H9 (cell line): ENCODE data around the gene ZMIZ1. TPM values are rescaled to one million over a fixed set of nuclear protein-coding genes. Genes with fewer than 3 reads are reported as not detected.

ENCODE experiments used
- DNase-seq: peaks from one replicate; pipeline ENCODE4 v3.0.0-alpha.2; 2017
- H2AFZ ChIP-seq: one replicate; pipeline ENCODE4 v1.6.1; 2013; ENCODE audit warnings: mild to moderate bottlenecking, low read length, control low read depth, moderate library complexity
- H2AK5ac ChIP-seq: 2 replicates; pipeline ENCODE4 v1.6.1; 2013; ENCODE audit warnings: low read length, control low read depth, mixed read lengths; ENCODE audit not compliant: insufficient read length
- H2BK120ac ChIP-seq: one replicate; pipeline ENCODE4 v1.6.1; 2013; ENCODE audit warnings: low read depth, mild to moderate bottlenecking, low read length, control low read depth, inconsistent platforms; ENCODE audit not compliant: poor library complexity, severe bottlenecking
- H2BK12ac ChIP-seq: 2 replicates; pipeline ENCODE4 v1.6.1; 2013; ENCODE audit warnings: low read length, control low read depth, mixed read lengths, low read depth; ENCODE audit not compliant: insufficient read length
- H2BK15ac ChIP-seq: 2 replicates; pipeline ENCODE4 v1.6.1; 2013; ENCODE audit warnings: low read depth, low read length, control low read depth
- H2BK20ac ChIP-seq: one replicate; pipeline ENCODE4 v1.6.1; 2013; ENCODE audit warnings: low read depth, mild to moderate bottlenecking, low read length, control low read depth, inconsistent platforms; ENCODE audit not compliant: poor library complexity, severe bottlenecking
- H2BK5ac ChIP-seq: 2 replicates; pipeline ENCODE4 v1.6.1; 2013; ENCODE audit warnings: low read length, control low read depth, mixed read lengths; ENCODE audit not compliant: insufficient read length
- H3K14ac ChIP-seq: 2 replicates; pipeline ENCODE4 v1.6.1; 2013; ENCODE audit warnings: low read length, control low read depth; ENCODE audit not compliant: insufficient read depth
- H3K18ac ChIP-seq: 2 replicates; pipeline ENCODE4 v1.6.1; 2013; ENCODE audit warnings: low read depth, mild to moderate bottlenecking, mixed read lengths, low read length, control low read depth; ENCODE audit not compliant: insufficient read length
- H3K23ac ChIP-seq: 2 replicates; pipeline ENCODE4 v1.6.1; 2013; ENCODE audit warnings: low read length, control low read depth, mixed read lengths, low read depth; ENCODE audit not compliant: insufficient read length
- H3K23me2 ChIP-seq: 2 replicates; pipeline ENCODE4 v1.6.1; 2013; ENCODE audit warnings: low read depth, mild to moderate bottlenecking, mixed read lengths, low read length, control low read depth; ENCODE audit not compliant: insufficient read length, poor library complexity, severe bottlenecking
- H3K27ac ChIP-seq: 2 replicates; pipeline ENCODE4 v1.5.1; 2013; ENCODE audit warnings: low read length, control low read depth, mixed read lengths, low read depth; ENCODE audit not compliant: insufficient read length
- H3K27me3 ChIP-seq: 2 replicates; pipeline ENCODE4 v1.6.1; 2013; ENCODE audit warnings: low read length, control low read depth, inconsistent platforms; ENCODE audit not compliant: insufficient read depth
- H3K4ac ChIP-seq: 2 replicates; pipeline ENCODE4 v1.6.1; 2013; ENCODE audit warnings: low read depth, mild to moderate bottlenecking, control low read depth, inconsistent platforms, low read length, moderate library complexity
- H3K4me1 ChIP-seq: 2 replicates; pipeline ENCODE4 v1.6.1; 2013; ENCODE audit warnings: low read length, control low read depth, inconsistent platforms; ENCODE audit not compliant: insufficient read depth
- H3K4me2 ChIP-seq: 2 replicates; pipeline ENCODE4 v1.6.1; 2013; ENCODE audit warnings: low read length, control low read depth, mixed read lengths; ENCODE audit not compliant: insufficient read length, insufficient read depth
- H3K56ac ChIP-seq: 2 replicates; pipeline ENCODE4 v1.6.1; 2013; ENCODE audit warnings: low read depth, mild to moderate bottlenecking, mixed read lengths, low read length, control low read depth; ENCODE audit not compliant: insufficient read length
- H3K79me1 ChIP-seq: 2 replicates; pipeline ENCODE4 v1.6.1; 2013; ENCODE audit warnings: low read depth, mild to moderate bottlenecking, moderate library complexity, low read length, control low read depth, inconsistent platforms; ENCODE audit not compliant: insufficient read depth, poor library complexity, severe bottlenecking
- H3K79me2 ChIP-seq: 2 replicates; pipeline ENCODE4 v1.6.1; 2013; ENCODE audit warnings: low read length, control low read depth, inconsistent platforms; ENCODE audit not compliant: insufficient read depth
- H3K9ac ChIP-seq: 2 replicates; pipeline ENCODE4 v1.6.1; 2013; ENCODE audit warnings: low read length, control low read depth, mixed read lengths; ENCODE audit not compliant: insufficient read length; ENCODE audit errors: extremely low read depth
- H3K9me3 ChIP-seq: one replicate; pipeline ENCODE4 v1.6.1; 2013; ENCODE audit warnings: low read depth, low read length, inconsistent platforms; ENCODE audit not compliant: control insufficient read depth
- H3T11ph ChIP-seq: one replicate; pipeline ENCODE4 v1.6.1; 2013; ENCODE audit warnings: mild to moderate bottlenecking, low read length, control low read depth, inconsistent platforms
- H4K20me1 ChIP-seq: one replicate; pipeline ENCODE4 v1.6.1; 2013; ENCODE audit not compliant: control insufficient read depth, insufficient read length, insufficient read depth
- H4K5ac ChIP-seq: 2 replicates; pipeline ENCODE4 v1.6.1; 2013; ENCODE audit warnings: low read depth, mild to moderate bottlenecking, mixed read lengths, low read length, control low read depth; ENCODE audit not compliant: insufficient read length
- H4K8ac ChIP-seq: replicated peaks from 2 replicates; pipeline ENCODE4 v1.6.1; 2013; ENCODE audit warnings: low read length, control low read depth, mixed read lengths, low read depth; ENCODE audit not compliant: insufficient read length
- H4K91ac ChIP-seq: 2 replicates; pipeline ENCODE4 v1.6.1; 2013; ENCODE audit warnings: low read depth, mild to moderate bottlenecking, moderate library complexity, mixed read lengths, low read length, control low read depth; ENCODE audit not compliant: insufficient read length
- H3K27ac Mint-ChIP-seq, 3 experiments: 2 replicates in 2 of 3; 3 replicates in 1 of 3; pipeline ENCODE4 v1.8.0; 2020 to 2021; ENCODE audit warnings: mixed read lengths in 3 of 3, mild to moderate bottlenecking in 1 of 3, moderate library complexity in 1 of 3
- H3K27me3 Mint-ChIP-seq: 2 replicates; pipeline ENCODE4 v1.8.0; 2021; ENCODE audit warnings: low read depth, mild to moderate bottlenecking, moderate library complexity, mixed read lengths
- H3K36me3 Mint-ChIP-seq, 3 experiments: 2 replicates in 2 of 3; 3 replicates in 1 of 3; pipeline ENCODE4 v1.8.0; 2020 to 2021; ENCODE audit warnings: low read depth in 3 of 3, mixed read lengths in 3 of 3; ENCODE audit not compliant: insufficient read depth in 1 of 3
- H3K4me1 Mint-ChIP-seq, 2 experiments: 2 replicates each; pipeline ENCODE4 v1.8.0; 2020; ENCODE audit warnings: mixed read lengths in 2 of 2
- H3K4me3 Mint-ChIP-seq, 2 experiments: 2 replicates in 1 of 2; 3 replicates in 1 of 2; pipeline ENCODE4 v1.8.0; 2020 to 2021; ENCODE audit warnings: mild to moderate bottlenecking in 2 of 2, mixed read lengths in 2 of 2, moderate library complexity in 1 of 2
- H3K9me3 Mint-ChIP-seq, 2 experiments: 2 replicates in 1 of 2; 3 replicates in 1 of 2; pipeline ENCODE4 v1.8.0; 2020; ENCODE audit warnings: mild to moderate bottlenecking in 2 of 2, mixed read lengths in 2 of 2, moderate library complexity in 1 of 2
- CTCF ChIP-seq: fragments of 200-600 bp; sonication (generic); conservative IDR thresholded peaks from 3 replicates; pipeline ENCODE4 v1.8.0; 2021; ENCODE audit warnings: antibody characterized with exemption, mild to moderate bottlenecking
- WGBS: extraction: QIAGEN DNeasy Blood & Tissue Kit; methylation state at CpG from one replicate; pipeline ENCODE4 v1.1.7; 2013; ENCODE audit warnings: missing lambda C conversion rate, low lambda C conversion rate, mixed read lengths; ENCODE audit not compliant: insufficient read length; ENCODE audit errors: extremely low coverage; 5-methylcytosine and 5-hydroxymethylcytosine counted together
- total RNA-seq: library from RNA; stranded (reverse); gene quantifications from 2 replicates; pipeline ENCODE4 v1.2.1, GENCODE V29; 2021

The ZMIZ1 gene
- total RNA-seq, 1 experiment from 2014 or later: 36.9 TPM

GRCh38 chr10:79191951-79192676 is 123.3 kb downstream of the ZMIZ1 start:
- Histone ChIP-seq H3K56ac (no peak overlapping the region), H4K91ac (no peak overlapping the region), H4K20me1 (no peaks in the 10 kb centered on the region), H3K4me2 (no peak overlapping the region), H3K4me1 (peaks cover 3% of the 10 kb centered on the region; the same call in 1 of the 2 replicates), H2AK5ac (no peak overlapping the region), H2BK5ac (no peak overlapping the region), H3K27ac (no peak overlapping the region), H2BK20ac (no peak overlapping the region), H2BK120ac (no peak overlapping the region), H3K9me3 (no peaks in the 10 kb centered on the region), H3K4ac (no peak overlapping the region), H3K14ac (no peak overlapping the region), H3K79me1 (no peaks in the 10 kb centered on the region), H3K79me2 (no peaks in the 10 kb centered on the region), H3K23me2 (no peaks in the 10 kb centered on the region), H3K27me3 (no peaks in the 10 kb centered on the region), H2BK12ac (no peak overlapping the region), H3T11ph (no peak overlapping the region), H2BK15ac (no peak overlapping the region), H3K23ac (no peak overlapping the region), H4K5ac (no peak overlapping the region), H4K8ac (no peak overlapping the region), H3K9ac (no peak overlapping the region), H2AFZ (no peak overlapping the region), H3K18ac (no peak overlapping the region)
- no peak overlapping the region for H3K27ac Mint-ChIP-seq
- no peak overlapping the region for H3K4me3 Mint-ChIP-seq
- no peaks in the 10 kb centered on the region for H3K9me3 Mint-ChIP-seq
- H3K4me1 Mint-ChIP-seq: peaks cover 17 to 36% of the 10 kb centered on the region in 2 experiments
- peaks cover 2 to 4% (median 2%) of the 10 kb centered on the region in 3 experiments; a peak in 6 of 7 replicates for H3K36me3 Mint-ChIP-seq
- DNase-seq: no peak
- WGBS: no CpG with 5 or more reads among the region's 4 CpGs
- no peak for TF ChIP-seq CTCF
- H3K27me3 Mint-ChIP-seq: no peaks in the 10 kb centered on the region; the same call in 1 of the 2 replicates
